Neural progenitor cell (in vitro differentiated cells): ENCODE results near the gene GNAT3.

Experiments
- CTCF ChIP-seq: fragments of 200-600 bp; sonication (generic); IDR thresholded peaks from 2 replicates; pipeline ENCODE4 v1.5.1; 2017; ENCODE audit warnings: antibody characterized with exemption, mild to moderate bottlenecking
- EZH2phosphoT487 ChIP-seq: fragments of 200-600 bp; sonication (generic); IDR thresholded peaks from 2 replicates; pipeline ENCODE4 v1.6.1; 2017; ENCODE audit warnings: antibody characterized with exemption

- TF ChIP-seq EZH2phosphoT487 (no peak), CTCF (no peak)
Observed at GRCh38 chr7:80491462-80491861, 20.4 kb downstream of the GNAT3 start.
